Measurements from ENCODE around the gene CD74.
A peak's percentile ranks its signal among the peaks of the same experiment; 100 is the strongest.
"Not testable (repeated sequence)": the region's sequence is repeated elsewhere in the genome, so short reads cannot be mapped to it uniquely, and the experiment has no call there.

CD74 gene

DNA sequence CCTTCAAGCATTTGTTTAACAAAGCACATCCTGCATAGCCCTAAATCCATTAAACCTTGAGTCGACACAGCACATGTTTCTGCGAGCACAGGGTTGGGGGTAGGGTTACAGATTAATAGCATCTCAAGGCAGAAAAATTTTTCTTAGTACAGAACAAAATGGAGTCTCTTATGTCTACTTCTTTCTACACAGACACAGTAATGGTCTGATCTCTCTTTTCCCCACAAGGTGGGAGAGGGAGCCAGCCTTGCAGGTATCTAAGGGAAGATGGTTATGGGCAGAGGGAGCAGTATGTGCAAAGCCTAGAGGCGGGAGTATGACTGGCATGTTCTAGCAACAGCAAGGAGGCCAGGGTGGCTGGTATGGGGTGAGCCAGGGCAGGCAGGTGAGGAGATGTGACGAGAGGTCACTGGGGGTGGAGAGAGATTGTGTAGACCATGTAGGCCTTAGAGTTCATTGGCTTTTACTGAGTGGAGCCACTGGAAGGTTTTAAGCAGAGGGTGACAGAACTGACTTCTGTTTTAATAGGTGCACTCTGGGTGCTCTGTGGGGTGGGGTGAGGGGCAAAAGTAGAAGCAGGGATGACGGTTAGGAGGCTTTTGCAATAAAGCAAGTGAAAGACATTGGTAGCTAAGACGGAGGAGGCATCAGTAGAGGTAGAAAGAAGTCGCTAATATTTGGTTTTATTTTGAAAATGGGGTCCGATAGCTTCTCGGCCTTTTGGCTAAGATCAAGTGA, 42.0 kb upstream of the CD74 start:
- TF ChIP-seq, protein P1, sequence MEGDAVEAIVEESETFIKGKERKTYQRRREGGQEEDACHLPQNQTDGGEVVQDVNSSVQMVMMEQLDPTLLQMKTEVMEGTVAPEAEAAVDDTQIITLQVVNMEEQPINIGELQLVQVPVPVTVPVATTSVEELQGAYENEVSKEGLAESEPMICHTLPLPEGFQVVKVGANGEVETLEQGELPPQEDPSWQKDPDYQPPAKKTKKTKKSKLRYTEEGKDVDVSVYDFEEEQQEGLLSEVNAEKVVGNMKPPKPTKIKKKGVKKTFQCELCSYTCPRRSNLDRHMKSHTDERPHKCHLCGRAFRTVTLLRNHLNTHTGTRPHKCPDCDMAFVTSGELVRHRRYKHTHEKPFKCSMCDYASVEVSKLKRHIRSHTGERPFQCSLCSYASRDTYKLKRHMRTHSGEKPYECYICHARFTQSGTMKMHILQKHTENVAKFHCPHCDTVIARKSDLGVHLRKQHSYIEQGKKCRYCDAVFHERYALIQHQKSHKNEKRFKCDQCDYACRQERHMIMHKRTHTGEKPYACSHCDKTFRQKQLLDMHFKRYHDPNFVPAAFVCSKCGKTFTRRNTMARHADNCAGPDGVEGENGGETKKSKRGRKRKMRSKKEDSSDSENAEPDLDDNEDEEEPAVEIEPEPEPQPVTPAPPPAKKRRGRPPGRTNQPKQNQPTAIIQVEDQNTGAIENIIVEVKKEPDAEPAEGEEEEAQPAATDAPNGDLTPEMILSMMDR (IDR thresholded peaks at IDR 0.05; ENCODE audit: extremely low read depth, missing control alignments): no peak
- no peak for DNase-seq (ENCODE audit: low spot score)

DNA sequence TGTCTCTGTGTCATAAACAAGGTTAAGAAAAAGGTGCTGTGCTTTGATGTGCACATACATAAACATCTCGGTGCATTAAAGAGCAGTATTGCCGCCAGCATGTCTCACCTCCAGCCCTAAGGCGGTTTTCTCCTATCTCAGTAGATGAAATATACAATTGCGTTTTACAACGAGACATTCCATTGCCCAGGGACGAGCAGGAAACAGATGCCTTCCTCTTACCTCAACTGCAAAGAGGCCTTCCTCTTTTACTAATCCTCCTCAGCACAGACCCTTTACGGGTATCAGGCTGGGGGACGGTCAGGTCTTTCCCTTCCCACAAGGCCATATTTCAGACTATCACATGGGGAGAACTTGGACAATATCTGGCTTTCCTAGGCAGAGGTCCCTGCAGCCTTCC, 41.3 kb upstream of the CD74 start:
- DNase-seq (ENCODE audit: low spot score): not testable (repeated sequence)

DNA sequence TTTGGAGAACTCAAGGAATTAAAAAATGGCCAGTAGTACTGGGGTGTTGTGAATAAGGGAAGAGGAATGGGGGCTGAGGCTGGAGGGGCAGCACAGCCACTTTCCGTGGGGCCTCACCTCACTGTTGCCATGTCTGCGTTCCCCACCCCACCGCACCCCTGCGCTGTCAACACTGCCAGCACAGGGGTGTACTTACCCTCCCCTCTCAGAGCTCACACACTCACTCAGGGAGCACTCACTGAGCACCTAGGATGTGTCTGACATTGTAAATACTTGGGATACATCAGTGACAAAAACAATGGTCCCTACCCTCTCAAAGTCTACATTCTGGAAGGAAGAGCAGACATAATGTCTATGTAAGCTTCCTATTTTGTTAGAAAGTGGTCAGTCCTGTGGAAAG, 40.2 kb upstream of the CD74 start:
- TF ChIP-seq, protein P1 (IDR thresholded peaks at IDR 0.05; ENCODE audit: extremely low read depth, missing control alignments): no peak
- no peak for DNase-seq (ENCODE audit: low spot score)

DNA sequence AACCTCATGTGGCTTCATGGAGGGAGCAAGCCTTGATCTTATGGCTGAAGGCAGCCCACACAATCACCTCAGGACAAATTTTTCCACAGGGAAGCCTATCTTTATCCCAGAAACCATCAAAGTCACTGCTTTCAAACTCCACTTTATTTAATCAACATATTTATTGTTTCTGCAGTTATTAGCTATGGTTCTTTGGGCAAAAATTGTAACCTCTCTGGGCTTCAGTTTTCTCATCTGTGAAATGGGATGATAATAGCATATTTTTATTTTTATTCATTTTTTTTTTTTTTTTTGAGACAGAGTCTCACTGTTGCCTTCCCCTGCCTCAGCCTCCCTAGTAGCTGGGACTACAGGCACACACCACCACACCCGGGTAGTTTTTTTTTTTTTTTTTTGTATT, 38.9 kb upstream of the CD74 start:
- DNase-seq (ENCODE audit: low spot score): no peak
- TF ChIP-seq, protein P1 (IDR thresholded peaks at IDR 0.05; ENCODE audit: extremely low read depth, missing control alignments): no peak

DNA sequence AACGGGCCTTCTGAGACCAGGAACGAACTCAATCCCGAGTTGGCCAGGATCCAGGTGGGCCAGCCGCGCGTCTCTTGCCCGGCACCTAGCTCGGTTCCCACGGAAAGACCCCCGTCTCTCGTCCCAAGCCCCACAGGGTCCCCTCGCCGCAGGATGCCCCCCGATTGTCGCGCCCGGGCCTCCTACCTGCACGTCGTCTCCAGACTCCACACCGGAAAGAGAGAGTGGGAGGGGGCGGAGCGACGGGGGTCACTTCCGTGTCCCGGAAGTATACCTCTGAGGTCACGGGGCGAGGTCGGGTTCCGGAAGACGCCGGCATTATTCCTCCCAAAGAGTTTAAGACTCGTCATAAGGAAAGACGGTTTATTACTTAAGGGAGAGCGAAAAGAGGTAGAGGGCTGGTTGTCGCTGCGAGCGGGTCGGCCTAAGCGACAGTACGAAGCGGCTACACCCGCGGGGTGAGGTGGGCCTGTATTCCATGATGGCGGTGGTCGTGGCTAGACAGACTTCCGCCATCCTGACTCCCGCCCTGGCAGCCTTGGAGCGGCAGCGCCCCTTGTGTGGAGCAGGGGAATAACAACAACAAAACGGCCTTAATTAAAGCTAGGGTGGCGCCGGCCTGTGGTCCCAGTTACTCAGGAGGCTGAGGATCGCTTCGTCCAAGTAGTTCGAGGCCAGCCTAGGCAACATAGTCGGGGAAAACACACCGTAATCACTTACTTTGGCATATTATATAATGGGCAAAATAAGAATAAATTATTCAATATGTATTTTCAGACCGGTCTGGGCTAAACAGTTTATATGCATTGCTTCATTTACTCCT, 37.0 kb upstream of the CD74 start, which contains the start of gene RPS14:
Gene RPS14 (minus strand): TSS at position 223 of the 823 bp plus-strand sequence. CDS start 2,006 bp downstream, outside the sequence.
- TF ChIP-seq, protein P1 (IDR thresholded peaks at IDR 0.05; ENCODE audit: extremely low read depth, missing control alignments): peak; percentile 95
- peak; percentile 91 for DNase-seq (ENCODE audit: low spot score)

DNA sequence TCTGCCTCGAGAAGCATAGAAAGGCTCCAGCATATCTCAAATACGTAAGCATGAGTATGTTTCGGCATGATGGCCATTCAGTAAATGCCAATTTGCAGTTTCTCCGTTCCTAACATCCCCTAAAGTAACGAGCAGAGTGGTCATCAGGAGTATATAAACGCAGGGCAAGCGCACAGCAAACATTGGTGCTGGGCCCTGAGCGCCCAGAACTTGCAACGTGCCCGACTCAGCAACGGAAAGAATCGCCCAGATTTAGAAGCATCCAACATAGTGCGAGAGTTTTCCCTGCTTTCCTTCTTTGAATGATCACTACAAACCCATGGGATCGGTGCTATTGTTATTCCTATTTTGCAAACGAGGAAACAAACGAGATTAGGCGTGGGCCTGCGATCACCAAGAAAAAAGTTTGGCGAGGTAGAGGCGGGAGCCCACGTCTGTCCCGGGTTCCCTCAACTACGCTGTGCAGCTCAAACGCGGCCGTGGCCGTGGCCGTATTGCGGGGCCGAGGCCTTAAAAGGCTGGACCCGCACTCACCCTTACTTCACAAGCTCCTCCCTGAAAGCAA, 36.3 kb upstream of the CD74 start:
- DNase-seq (ENCODE audit: low spot score): no peak
- TF ChIP-seq, protein P1 (IDR thresholded peaks at IDR 0.05; ENCODE audit: extremely low read depth, missing control alignments): no peak

DNA sequence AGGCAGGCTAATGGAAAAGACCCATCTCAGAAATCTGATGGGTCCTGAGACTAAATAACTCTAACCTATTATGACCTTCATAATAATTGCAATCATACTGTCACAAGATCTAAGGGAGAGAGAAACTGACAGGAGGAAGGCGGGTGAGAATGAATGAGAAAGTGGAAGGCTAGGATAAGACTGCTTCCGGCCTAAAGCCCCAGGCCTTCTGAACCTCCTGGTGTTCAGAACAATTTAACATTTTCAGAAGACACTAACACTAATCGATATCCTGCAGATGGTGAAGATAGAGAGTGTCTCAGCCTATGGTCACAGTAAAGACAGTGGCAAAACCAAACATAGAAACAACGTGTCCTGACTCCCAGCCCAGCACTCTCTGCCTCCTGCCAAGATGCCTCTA, 35.6 kb upstream of the CD74 start:
- no peak for DNase-seq (ENCODE audit: low spot score)
- TF ChIP-seq, protein P1 (IDR thresholded peaks at IDR 0.05; ENCODE audit: extremely low read depth, missing control alignments): no peak

Data from GM20000 (cell line).